T-helper 1 cell (primary cell): ENCODE results near the gene MS4A13.
"Not testable (repeated sequence)": the region's sequence is repeated elsewhere in the genome, so short reads cannot be mapped to it uniquely, and the experiment has no call there.

ENCODE experiments used
- DNase-seq, 5 donors: peaks; one replicate each; pipeline ENCODE4 v3.0.0-alpha.2; 2012 to 2020

The MS4A13 gene

DNA sequence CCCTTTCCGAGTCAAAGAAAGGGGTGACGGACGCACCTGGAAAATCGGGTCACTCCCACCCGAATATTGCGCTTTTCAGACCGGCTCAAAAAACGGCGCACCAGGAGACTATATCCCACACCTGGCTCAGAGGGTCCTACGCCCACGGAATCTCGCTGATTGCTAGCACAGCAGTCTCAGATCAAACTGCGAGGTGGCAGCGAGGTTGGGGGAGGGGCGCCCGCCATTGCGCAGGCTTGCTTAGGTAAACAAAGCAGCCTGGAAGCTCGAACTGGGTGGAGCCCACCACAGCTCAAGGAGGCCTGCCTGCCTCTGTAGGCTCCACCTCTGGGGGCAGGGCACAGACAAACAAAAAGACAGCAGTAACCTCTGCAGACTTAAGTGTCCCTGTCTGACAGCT is 17.2 kb downstream of the MS4A13 start:
- not testable (repeated sequence) for DNase-seq

DNA sequence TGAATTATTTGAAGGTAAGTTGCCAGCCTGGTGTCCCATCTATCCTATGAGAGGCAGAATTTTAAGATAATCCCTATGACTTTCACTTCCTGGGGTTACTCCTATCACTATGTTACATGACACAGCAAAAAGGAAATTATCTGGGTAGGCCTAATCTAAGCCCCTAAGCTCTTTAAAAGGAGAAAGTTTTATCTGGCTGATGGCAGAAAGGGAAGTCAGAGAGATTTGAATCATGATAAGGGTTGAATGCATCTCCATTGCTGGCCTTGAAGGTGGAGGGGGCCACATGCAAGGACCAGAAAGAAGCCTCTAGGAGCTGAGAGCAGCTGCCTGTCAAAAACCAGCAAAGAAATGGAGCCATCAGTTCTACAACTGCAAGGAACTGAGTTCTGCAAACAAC is 23.4 kb downstream of the MS4A13 start:
- DNase-seq, result not testable (repeated sequence)

DNA sequence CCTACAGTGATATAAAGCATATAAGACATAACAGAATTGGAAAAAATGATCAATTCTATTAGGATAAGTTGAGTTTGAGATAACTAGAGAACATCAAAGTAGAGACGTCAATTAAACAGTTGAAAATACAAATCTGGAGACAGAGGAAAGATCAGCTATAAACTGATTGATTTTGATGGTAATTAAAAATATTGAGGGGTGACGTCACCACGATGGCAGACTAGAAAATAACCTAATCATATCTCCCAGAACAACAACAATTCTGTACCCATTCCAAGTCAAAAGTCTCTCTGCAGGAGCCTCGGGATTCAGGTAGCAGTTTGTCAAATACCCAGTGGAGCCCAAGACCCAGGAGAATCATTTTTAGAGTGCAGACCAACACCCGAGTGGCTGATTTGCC is 28.9 kb downstream of the MS4A13 start:
- DNase-seq, result no peak

DNA sequence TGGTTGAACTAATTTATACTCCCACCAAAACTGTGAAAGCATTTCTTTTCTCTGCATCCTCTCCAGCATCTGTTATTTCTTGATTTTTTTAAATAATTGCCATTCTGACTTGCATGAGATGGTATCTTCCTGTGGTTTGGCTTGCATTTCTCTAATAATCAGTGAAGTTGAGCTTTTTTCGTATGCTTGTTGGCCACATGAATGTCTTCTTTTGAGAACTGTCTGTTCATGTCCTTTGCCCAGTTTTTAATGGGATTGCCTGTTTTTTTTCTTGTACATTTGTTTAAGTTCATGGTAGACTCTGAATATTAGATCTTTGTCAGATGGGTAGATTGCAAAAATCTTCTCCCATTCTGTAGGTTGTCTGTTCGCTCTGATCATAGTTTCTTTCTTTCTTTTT is 46.1 kb downstream of the MS4A13 start:
- DNase-seq, result no peak

DNA sequence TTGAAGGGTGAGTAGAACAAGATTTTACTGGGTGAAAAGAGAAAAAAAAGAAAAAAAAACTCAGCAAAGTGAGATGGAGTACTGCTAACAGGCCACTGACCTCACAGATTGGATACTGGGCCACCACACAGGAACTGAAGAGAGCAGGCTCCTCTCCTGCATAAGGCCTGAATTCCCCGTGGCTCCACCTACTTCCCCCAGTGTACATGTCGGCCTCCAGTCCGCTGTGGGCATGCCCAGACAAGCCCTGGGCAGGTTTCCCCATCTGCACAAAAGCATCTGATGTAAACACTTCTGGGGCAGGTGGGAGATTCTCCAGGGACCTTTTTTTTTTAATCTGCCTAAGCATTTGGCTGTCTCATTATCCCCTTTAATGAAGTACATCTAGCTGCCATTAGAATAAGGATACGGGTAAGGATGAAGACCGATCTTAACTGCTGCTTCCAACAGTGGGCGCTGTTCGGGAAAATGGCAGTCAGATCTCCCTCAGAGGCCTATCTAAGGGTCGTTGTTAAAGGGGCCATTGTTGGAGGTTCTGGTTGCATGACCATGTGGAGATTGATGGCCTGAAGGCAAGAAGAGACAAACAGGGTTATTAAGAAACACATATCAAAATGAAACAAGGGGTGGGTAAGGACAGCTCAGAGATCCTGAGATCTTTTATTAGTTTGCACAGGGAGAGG is 48.5 kb downstream of the MS4A13 start:
- DNase-seq, result no peak

DNA sequence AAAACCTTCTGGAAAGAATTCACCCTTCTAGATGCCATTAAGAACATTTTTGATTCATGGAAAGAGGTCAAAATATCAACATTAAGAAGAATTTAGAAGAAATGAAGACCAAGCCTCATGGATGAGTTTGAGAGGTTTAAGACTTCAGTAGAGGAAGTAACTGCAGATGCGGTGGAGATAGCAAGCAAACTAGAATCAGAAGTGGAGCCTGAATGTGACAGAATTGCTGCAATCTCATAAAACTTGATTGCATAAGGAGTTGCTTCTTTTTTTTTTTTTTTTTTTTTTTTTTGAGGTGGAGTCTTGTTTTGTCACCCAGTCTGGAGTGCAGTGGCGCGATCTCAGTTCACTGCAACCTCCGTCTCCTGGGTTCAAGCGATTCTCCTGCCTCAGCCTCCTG is 51.6 kb downstream of the MS4A13 start:
- no peak for DNase-seq

DNA sequence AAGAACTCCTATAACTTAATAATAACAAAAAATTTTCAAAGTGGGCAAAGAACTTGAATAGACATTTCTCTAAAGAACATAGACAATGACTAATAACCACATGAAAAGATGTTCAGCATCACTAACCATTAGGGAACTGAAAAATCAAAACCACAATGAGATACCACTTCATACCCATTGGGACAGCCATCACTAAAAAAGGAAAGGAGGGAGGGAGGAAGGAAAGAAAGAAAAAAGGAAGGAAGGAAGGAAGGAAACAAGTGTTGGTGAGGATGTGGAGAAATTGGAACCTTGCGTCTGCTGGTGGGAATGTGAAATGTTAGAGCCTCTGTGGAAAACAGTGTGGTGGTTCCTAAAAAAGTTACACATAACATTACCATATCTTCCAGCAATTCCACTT is 55.8 kb downstream of the MS4A13 start:
- no peak for DNase-seq

DNA sequence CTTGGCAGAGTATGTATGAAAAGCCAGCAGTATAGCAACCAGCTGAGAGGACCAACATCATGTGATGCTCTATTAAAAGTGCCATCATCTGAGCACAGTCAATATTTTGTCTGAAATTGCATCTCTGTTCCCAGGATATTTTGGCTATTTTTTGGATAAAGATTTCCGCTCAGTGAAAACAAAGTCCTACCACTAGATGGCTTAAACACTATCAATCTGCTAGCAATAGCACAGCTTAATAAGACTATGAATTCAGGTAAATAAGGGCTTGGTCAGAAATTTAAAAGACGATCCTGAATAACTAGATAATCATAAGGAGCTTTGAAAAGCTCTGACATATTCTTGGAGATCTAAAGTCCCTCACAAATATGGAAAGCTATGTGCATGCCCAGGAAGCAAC is 74.4 kb downstream of the MS4A13 start:
- DNase-seq, result no peak
